Right lobe of liver (tissue), 6 donors: Measurements from ENCODE around the gene SYMPK. TPM values are rescaled to one million over a fixed set of nuclear protein-coding genes. Genes with fewer than 3 reads are reported as not detected.

Source experiments
- ATAC-seq, 4 donors: fragments of 200-7000 bp; cut with Tn5 transposase; one replicate each; pipeline ENCODE4 v1.9.1; 2020; ENCODE audit warnings: mild to moderate bottlenecking in 4 of 4, moderate library complexity in 4 of 4
- DNase-seq, 3 donors: peaks; one replicate each; pipeline ENCODE4 v3.0.0-alpha.2; 2020
- H3K27ac ChIP-seq, 3 donors: fragments of 200-600 bp; one replicate each; pipeline ENCODE4 v1.8.0; 2022
- H3K27me3 ChIP-seq, 2 donors: fragments of 200-600 bp; one replicate each; pipeline ENCODE4 v1.8.0; 2022
- H3K36me3 ChIP-seq, 4 donors: fragments of 200-600 bp; sonication (generic) in 1 of 4; one replicate each; pipeline versions ENCODE4 v1.5.1 to v1.8.0; 2017 to 2022; ENCODE audit warnings: control low read depth in 1 of 4
- H3K4me1 ChIP-seq, 4 donors: fragments of 200-600 bp; sonication (generic) in 1 of 4; one replicate each; pipeline versions ENCODE4 v1.5.1 to v1.8.0; 2017 to 2022; ENCODE audit warnings: control low read depth in 1 of 4
- H3K4me3 ChIP-seq, 3 donors: fragments of 200-600 bp; one replicate each; pipeline ENCODE4 v1.8.0; 2022
- H3K9me3 ChIP-seq, 4 donors: fragments of 200-600 bp; sonication (generic) in 1 of 4; one replicate each; pipeline versions ENCODE4 v1.5.1 to v1.8.0; 2017 to 2022; ENCODE audit warnings: control low read depth in 1 of 4
- POLR2A ChIP-seq: fragments of 450-650 bp; IDR thresholded peaks from one replicate; pipeline ENCODE4 v1.6.1; 2017; ENCODE audit warnings: antibody characterized with exemption, mild to moderate bottlenecking
- WGBS: methylation state at CpG from one replicate; pipeline ENCODE4 v1.1.6; 2018; ENCODE audit warnings: low coverage, low lambda C conversion rate; ENCODE audit not compliant: insufficient coverage; ENCODE audit errors: missing lambda C conversion rate; 5-methylcytosine and 5-hydroxymethylcytosine counted together
- intact Hi-C, 2 donors: fragments of 100-400 bp; cut with DNase I; formaldehyde crosslinking; loops; one replicate each; pipeline versions ENCODE4 v1.11.2 to v1.14.1; 2022
- total RNA-seq, 6 experiments: library from RNA; depleted of rRNA in 2 of 6; stranded (reverse); fragments of >200 nt in 2 of 6; fragmentation: NEBNext Ultra II Directional in 3 of 6; extraction: Animal tissue kit (Norgen Biotek cat#: 25700) in 3 of 6; gene quantifications; one replicate each; pipeline versions ENCODE4 v1.1.0 to v1.2.4, GENCODE V29; 2016 to 2023
- TF ChIP-seq, protein P1 (sequence below), 4 donors: fragments of 200-600 bp in 3 of 4; fragments of 450-650 bp in 1 of 4; IDR thresholded peaks; one replicate each; pipeline versions ENCODE4 v1.5.1 to v1.8.0; 2016 to 2022; ENCODE audit warnings: antibody characterized with exemption in 4 of 4, mild to moderate bottlenecking in 2 of 4
- donor health status: DM: no; HTN: yes; CAD: no.
- donor health status: DM: no; HTN: no; CAD: no.
- donor health status: DM: no; HTN: no; CAD: no.
- donor health status: DM: no; HTN: yes; CAD: no.
- donor health status: DM: no; HTN: yes; CAD: no.

Gene SYMPK
- total RNA-seq, 6 experiments from 2014 or later, result 31.1 to 50.1 (median 42.0) TPM

- TF ChIP-seq, protein P1, sequence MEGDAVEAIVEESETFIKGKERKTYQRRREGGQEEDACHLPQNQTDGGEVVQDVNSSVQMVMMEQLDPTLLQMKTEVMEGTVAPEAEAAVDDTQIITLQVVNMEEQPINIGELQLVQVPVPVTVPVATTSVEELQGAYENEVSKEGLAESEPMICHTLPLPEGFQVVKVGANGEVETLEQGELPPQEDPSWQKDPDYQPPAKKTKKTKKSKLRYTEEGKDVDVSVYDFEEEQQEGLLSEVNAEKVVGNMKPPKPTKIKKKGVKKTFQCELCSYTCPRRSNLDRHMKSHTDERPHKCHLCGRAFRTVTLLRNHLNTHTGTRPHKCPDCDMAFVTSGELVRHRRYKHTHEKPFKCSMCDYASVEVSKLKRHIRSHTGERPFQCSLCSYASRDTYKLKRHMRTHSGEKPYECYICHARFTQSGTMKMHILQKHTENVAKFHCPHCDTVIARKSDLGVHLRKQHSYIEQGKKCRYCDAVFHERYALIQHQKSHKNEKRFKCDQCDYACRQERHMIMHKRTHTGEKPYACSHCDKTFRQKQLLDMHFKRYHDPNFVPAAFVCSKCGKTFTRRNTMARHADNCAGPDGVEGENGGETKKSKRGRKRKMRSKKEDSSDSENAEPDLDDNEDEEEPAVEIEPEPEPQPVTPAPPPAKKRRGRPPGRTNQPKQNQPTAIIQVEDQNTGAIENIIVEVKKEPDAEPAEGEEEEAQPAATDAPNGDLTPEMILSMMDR (IDR thresholded peaks at IDR 0.05), result no peak
- TF ChIP-seq POLR2A, result no peak
- Histone ChIP-seq H3K4me1 (peaks cover 0 to 5% (median 0%) of the 10 kb centered on the region in 4 donors), H3K9me3 (no peaks in the 10 kb centered on the region), H3K36me3 (peaks cover 0 to 7% (median 0%) of the 10 kb centered on the region in 4 donors), H3K27ac (no peak overlapping the region), H3K4me3 (no peak overlapping the region), H3K27me3 (no peaks in the 10 kb centered on the region)
- WGBS, result 100% methylated on average over 5 of the region's 34 CpGs
- ATAC-seq (no peak), DNase-seq (no peak)
- intact Hi-C loops, result no loop called here
Observed at GRCh38 chr19:45777395-45777961, 85.5 kb downstream of the SYMPK start.

- Histone ChIP-seq H3K36me3 (peaks cover 0 to 7% (median 0%) of the 10 kb centered on the region in 4 donors), H3K27ac (no peak overlapping the region), H3K4me1 (peaks cover 0 to 19% (median 6%) of the 10 kb centered on the region in 4 donors), H3K9me3 (no peaks in the 10 kb centered on the region), H3K27me3 (no peaks in the 10 kb centered on the region), H3K4me3 (no peak overlapping the region)
- intact Hi-C loops, result no loop called here
- WGBS, result no CpG with 5 or more reads among the region's 9 CpGs
- DNase-seq (no peak), ATAC-seq (no peak)
- TF ChIP-seq, protein P1 (IDR thresholded peaks at IDR 0.05), result no peak
- TF ChIP-seq POLR2A, result no peak
Observed at GRCh38 chr19:45774765-45775164, 88.2 kb downstream of the SYMPK start.

DNA sequence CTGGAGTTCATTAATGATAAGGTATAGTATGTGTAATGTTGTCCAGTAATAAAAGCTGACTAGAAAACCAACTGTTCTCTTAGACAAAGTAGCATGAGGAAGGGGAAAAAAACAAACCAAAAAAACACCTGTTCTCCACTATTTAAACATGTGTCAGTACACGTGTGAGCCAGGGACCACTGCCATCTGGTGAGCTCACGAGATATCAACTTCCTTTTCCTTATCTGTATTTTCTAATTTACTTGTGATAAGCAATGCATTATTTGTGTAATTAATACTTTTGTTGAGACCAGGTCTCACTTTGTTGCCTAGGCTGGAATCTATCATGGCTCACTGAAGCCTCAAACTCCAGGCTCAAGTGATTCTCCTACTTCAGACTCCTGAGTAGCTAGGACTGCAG lies 89.6 kb downstream of the SYMPK start:
- H3K4me1 ChIP-seq, result peaks cover 0 to 15% (median 6%) of the 10 kb centered on the region in 4 donors
- no peak overlapping the region for H3K27ac ChIP-seq
- ATAC-seq, result no peak
- intact Hi-C loops, result no loop called here
- H3K27me3 ChIP-seq, result no peaks in the 10 kb centered on the region
- no peaks in the 10 kb centered on the region for H3K9me3 ChIP-seq
- H3K36me3 ChIP-seq, result peaks cover 0 to 7% (median 0%) of the 10 kb centered on the region in 4 donors
- WGBS, result 9% methylated on average over 2 of the region's 2 CpGs
- no peak overlapping the region for H3K4me3 ChIP-seq
- TF ChIP-seq, protein P1 (IDR thresholded peaks at IDR 0.05), result no peak
- TF ChIP-seq POLR2A, result no peak
- DNase-seq, result no peak

DNA sequence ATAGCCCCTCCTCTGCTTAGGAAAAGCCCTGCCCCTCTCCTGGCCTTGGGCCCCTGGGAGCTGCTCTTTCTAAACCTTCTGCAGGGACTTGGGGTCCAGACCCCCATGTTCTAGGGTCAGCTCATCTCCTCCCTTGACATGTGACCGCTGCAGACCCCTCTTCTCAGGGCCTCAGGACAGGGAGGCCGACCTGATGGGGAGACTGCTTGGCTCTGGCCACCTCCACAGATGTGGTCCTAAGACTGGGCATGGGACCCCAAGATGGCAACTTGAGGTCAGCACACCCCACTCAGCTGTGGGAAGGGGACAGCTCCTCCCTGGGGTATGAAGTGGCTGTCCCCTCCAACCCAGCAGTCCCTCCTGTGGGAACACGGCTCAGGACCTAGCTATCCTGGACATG lies 90.0 kb downstream of the SYMPK start:
- TF ChIP-seq, protein P1 (IDR thresholded peaks at IDR 0.05), result no peak
- no peak for TF ChIP-seq POLR2A
- no peak for ATAC-seq
- H3K9me3 ChIP-seq, result no peaks in the 10 kb centered on the region
- intact Hi-C loops, result no loop called here
- peaks cover 0 to 15% (median 6%) of the 10 kb centered on the region in 4 donors for H3K4me1 ChIP-seq
- H3K4me3 ChIP-seq, result no peak overlapping the region
- peaks cover 0 to 7% (median 0%) of the 10 kb centered on the region in 4 donors for H3K36me3 ChIP-seq
- no CpG with 5 or more reads among the region's 3 CpGs for WGBS
- no peak for DNase-seq
- H3K27ac ChIP-seq, result no peak overlapping the region
- no peaks in the 10 kb centered on the region for H3K27me3 ChIP-seq
